Measurements from ENCODE around the gene TMEM269.
"Not testable (repeated sequence)": the region's sequence is repeated elsewhere in the genome, so short reads cannot be mapped to it uniquely, and the experiment has no call there.

The TMEM269 gene

DNA sequence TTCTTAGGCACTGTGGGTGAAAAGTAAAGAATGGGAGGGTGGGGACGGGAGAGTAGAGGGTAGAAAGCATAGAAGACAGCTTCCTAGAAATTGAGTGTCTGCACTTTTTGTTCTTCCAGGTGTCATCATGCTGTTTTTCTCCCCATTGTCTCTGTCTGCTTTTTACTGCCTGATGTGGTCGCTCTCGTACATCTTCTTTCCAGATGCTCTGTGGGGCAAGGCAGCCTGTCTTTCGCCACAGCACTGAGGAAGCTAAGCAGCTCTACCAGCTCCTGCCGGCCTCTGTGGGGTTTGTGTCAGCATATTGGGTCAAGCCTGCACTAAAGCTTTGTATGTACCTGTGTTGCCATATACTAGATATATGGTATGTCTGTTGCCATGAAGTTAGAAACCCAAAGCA, 13.2 kb downstream of the TMEM269 start:
- in situ Hi-C loops (cut with HindIII; ENCODE audit: low pct_ligation_motif_present, low sequenced_read_pairs), result no loop called here
- no peak for DNase-seq
- no peak overlapping the region for H3K27ac ChIP-seq
- no peak for TF ChIP-seq CTCF (IDR thresholded peaks at IDR 0.05; ENCODE audit: low read depth, low read length, missing control alignments)
- no peak overlapping the region for H3K4me3 ChIP-seq (ENCODE audit: low read depth, low read length)
- no peaks in the 10 kb centered on the region for H3K27me3 ChIP-seq (replicated peaks)
- H3K36me3 ChIP-seq (replicated peaks), result no peaks in the 10 kb centered on the region

- TF ChIP-seq CTCF (IDR thresholded peaks at IDR 0.05; ENCODE audit: low read depth, low read length, missing control alignments), result no peak
- Histone ChIP-seq H3K27ac (no peak overlapping the region), H3K4me3 (ENCODE audit: low read depth, low read length) (no peak overlapping the region), H3K27me3 (replicated peaks) (no peaks in the 10 kb centered on the region), H3K36me3 (replicated peaks) (no peaks in the 10 kb centered on the region)
- in situ Hi-C loops (cut with HindIII; ENCODE audit: low pct_ligation_motif_present, low sequenced_read_pairs), result no loop called here
- no peak for DNase-seq
Measured at GRCh38 chr1:42801832-42802473, 17.2 kb downstream of the TMEM269 start.

- H3K4me3 ChIP-seq (ENCODE audit: low read depth, low read length), result no peak overlapping the region
- no peak overlapping the region for H3K27ac ChIP-seq
- in situ Hi-C loops (cut with HindIII; ENCODE audit: low pct_ligation_motif_present, low sequenced_read_pairs), result no loop called here
- no peak for TF ChIP-seq CTCF (IDR thresholded peaks at IDR 0.05; ENCODE audit: low read depth, low read length, missing control alignments)
- no peaks in the 10 kb centered on the region for H3K27me3 ChIP-seq (replicated peaks)
- DNase-seq, result no peak
- no peaks in the 10 kb centered on the region for H3K36me3 ChIP-seq (replicated peaks)
Measured at GRCh38 chr1:42806171-42806570, 21.4 kb downstream of the TMEM269 start.

DNA sequence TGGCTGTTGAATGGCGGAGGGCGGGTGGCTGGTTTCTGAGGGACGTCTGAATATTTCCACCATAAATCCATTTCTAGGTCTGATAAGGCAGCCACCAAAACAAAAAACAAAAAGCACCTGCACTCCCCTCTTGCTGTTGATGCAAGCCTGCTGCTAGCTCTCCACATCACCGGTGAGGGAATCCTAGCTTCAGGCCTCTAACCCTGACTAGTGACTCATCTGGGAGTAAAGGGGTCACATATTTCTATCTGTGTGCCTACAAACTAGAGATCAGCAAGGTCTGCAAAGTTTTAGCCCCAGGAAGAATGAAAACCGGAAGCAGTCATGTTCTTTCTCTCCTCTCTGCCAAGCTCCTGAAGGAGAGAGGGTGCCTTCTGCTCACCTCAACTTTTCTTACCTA, 21.8 kb downstream of the TMEM269 start:
- no peak for TF ChIP-seq CTCF (IDR thresholded peaks at IDR 0.05; ENCODE audit: low read depth, low read length, missing control alignments)
- in situ Hi-C loops (cut with HindIII; ENCODE audit: low pct_ligation_motif_present, low sequenced_read_pairs), result no loop called here
- no peaks in the 10 kb centered on the region for H3K36me3 ChIP-seq (replicated peaks)
- H3K4me3 ChIP-seq (ENCODE audit: low read depth, low read length), result no peak overlapping the region
- no peak for DNase-seq
- H3K27ac ChIP-seq, result no peak overlapping the region
- H3K27me3 ChIP-seq (replicated peaks), result no peaks in the 10 kb centered on the region

GRCh38 chr1:42807056-42807668, 22.4 kb downstream of the TMEM269 start:
- no peak for TF ChIP-seq CTCF (IDR thresholded peaks at IDR 0.05; ENCODE audit: low read depth, low read length, missing control alignments)
- H3K27ac ChIP-seq, result no peak overlapping the region
- in situ Hi-C loops (cut with HindIII; ENCODE audit: low pct_ligation_motif_present, low sequenced_read_pairs), result no loop called here
- no peak overlapping the region for H3K4me3 ChIP-seq (ENCODE audit: low read depth, low read length)
- no peaks in the 10 kb centered on the region for H3K36me3 ChIP-seq (replicated peaks)
- DNase-seq, result no peak
- H3K27me3 ChIP-seq (replicated peaks), result no peaks in the 10 kb centered on the region

DNA sequence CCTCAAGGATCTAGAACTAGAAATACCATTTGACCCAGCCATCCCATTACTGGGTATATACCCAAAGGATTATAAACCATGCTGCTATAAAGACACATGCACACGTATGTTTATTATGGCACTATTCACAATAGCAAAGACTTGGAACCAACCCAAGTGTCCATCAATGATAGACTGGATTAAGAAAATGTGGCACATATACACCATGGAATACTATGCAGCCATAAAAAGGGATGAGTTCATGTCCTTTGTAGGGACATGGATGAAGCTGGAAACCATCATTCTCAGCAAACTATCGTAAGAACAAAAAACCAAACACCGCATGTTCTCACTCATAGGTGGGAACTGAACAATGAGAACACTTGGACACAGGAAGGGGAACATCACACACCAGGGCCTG, 30.0 kb downstream of the TMEM269 start:
- H3K27me3 ChIP-seq (replicated peaks); H3K27ac ChIP-seq; H3K4me3 ChIP-seq (ENCODE audit: low read depth, low read length); DNase-seq; in situ Hi-C loops (cut with HindIII; ENCODE audit: low pct_ligation_motif_present, low sequenced_read_pairs); H3K36me3 ChIP-seq (replicated peaks): not testable (repeated sequence)

Measured in brain microvascular endothelial cell (primary cell).